DOHH2 (cell line): Measurements from ENCODE around the gene GFM2.
"Not testable (repeated sequence)": the region's sequence is repeated elsewhere in the genome, so short reads cannot be mapped to it uniquely, and the experiment has no call there.

Source experiments
- EZH2phosphoT487 ChIP-seq: fragments of 200-600 bp; sonication (generic); IDR thresholded peaks from 2 replicates; pipeline ENCODE4 v1.6.1; 2017; ENCODE audit warnings: borderline replicate concordance, mild to moderate bottlenecking, antibody characterized with exemption, low read length, moderate library complexity, mixed read lengths
- TF ChIP-seq, protein P1 (sequence below): fragments of 200-600 bp; sonication (generic); IDR thresholded peaks from one replicate; pipeline ENCODE4 v1.5.1; 2014; ENCODE audit warnings: antibody characterized with exemption, mild to moderate bottlenecking, low read depth, low read length; ENCODE audit not compliant: poor library complexity, severe bottlenecking

- TF ChIP-seq, protein P1, sequence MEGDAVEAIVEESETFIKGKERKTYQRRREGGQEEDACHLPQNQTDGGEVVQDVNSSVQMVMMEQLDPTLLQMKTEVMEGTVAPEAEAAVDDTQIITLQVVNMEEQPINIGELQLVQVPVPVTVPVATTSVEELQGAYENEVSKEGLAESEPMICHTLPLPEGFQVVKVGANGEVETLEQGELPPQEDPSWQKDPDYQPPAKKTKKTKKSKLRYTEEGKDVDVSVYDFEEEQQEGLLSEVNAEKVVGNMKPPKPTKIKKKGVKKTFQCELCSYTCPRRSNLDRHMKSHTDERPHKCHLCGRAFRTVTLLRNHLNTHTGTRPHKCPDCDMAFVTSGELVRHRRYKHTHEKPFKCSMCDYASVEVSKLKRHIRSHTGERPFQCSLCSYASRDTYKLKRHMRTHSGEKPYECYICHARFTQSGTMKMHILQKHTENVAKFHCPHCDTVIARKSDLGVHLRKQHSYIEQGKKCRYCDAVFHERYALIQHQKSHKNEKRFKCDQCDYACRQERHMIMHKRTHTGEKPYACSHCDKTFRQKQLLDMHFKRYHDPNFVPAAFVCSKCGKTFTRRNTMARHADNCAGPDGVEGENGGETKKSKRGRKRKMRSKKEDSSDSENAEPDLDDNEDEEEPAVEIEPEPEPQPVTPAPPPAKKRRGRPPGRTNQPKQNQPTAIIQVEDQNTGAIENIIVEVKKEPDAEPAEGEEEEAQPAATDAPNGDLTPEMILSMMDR = not testable (repeated sequence)
- TF ChIP-seq EZH2phosphoT487 = not testable (repeated sequence)
These were observed 18.2 kb downstream of the GFM2 start for GRCh38 chr5:74748742-74749141.
